HL-60 (cell line): ENCODE results near the gene CACTIN.

Experiments
- DNase-seq, 2 experiments: peaks; one replicate each; pipeline ENCODE4 v3.0.0-alpha.2; 2010 to 2020; ENCODE audit warnings: low read depth in 1 of 2, low spot score in 1 of 2
- H3K27ac ChIP-seq: fragments of 250-450 bp; sonication (Bioruptor Pico); replicated peaks from 2 replicates; pipeline ENCODE4 v1.5.1; 2020; ENCODE audit warnings: mild to moderate bottlenecking, moderate library complexity
- H3K27me3 ChIP-seq: fragments of 250-450 bp; sonication (Bioruptor Pico); 2 replicates; pipeline ENCODE4 v1.5.1; 2021; ENCODE audit warnings: mild to moderate bottlenecking, moderate library complexity; ENCODE audit not compliant: insufficient read depth, poor library complexity, severe bottlenecking
- H3K4me3 ChIP-seq: replicated peaks from 2 replicates; pipeline ENCODE4 v1.5.1; 2011; ENCODE audit warnings: mild to moderate bottlenecking, control low read depth, low read length; ENCODE audit not compliant: insufficient read depth
- GABPA ChIP-seq: IDR thresholded peaks from 2 replicates; pipeline ENCODE4 v1.6.1; 2012; ENCODE audit warnings: low read depth
- POLR2AphosphoS5 ChIP-seq: IDR thresholded peaks from 2 replicates; pipeline ENCODE4 v1.6.1; 2012; ENCODE audit warnings: low read depth
- SPI1 ChIP-seq: IDR thresholded peaks from 2 replicates; pipeline ENCODE4 v1.6.1; 2012; ENCODE audit warnings: low read depth, mild to moderate bottlenecking, borderline replicate concordance
- TF ChIP-seq, protein P1 (sequence below): IDR thresholded peaks from one replicate; pipeline ENCODE4 v1.5.1; 2011; ENCODE audit warnings: low read length, control low read depth, inconsistent platforms; ENCODE audit not compliant: insufficient read depth
- TF ChIP-seq, protein P2 (sequence below): IDR thresholded peaks from 2 replicates; pipeline ENCODE4 v1.6.1; 2012; ENCODE audit warnings: low read depth; ENCODE audit not compliant: insufficient replicate concordance

CACTIN gene

DNA sequence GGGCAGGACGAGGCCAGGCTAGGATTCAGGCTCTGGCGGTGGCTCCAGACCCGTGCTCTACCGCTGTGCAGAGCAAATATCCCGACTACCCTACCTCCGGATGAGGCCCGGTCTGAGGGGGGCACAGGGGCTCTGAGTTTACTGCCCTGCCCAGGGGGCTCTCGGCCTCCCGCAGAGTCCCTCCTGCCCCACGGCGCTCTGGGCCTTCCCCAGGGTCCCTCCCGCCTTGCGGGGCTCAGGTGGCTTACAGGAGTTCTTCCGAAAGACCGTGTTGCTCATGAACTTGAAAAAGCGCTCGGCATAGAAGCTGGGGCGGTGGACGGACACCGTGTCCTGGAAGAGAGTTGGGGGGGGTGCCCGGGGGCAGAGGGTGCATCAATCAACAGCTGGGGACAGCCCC is 19.1 kb upstream of the CACTIN start:
- H3K27me3 ChIP-seq, result no peaks in the 10 kb centered on the region
- TF ChIP-seq, protein P1, sequence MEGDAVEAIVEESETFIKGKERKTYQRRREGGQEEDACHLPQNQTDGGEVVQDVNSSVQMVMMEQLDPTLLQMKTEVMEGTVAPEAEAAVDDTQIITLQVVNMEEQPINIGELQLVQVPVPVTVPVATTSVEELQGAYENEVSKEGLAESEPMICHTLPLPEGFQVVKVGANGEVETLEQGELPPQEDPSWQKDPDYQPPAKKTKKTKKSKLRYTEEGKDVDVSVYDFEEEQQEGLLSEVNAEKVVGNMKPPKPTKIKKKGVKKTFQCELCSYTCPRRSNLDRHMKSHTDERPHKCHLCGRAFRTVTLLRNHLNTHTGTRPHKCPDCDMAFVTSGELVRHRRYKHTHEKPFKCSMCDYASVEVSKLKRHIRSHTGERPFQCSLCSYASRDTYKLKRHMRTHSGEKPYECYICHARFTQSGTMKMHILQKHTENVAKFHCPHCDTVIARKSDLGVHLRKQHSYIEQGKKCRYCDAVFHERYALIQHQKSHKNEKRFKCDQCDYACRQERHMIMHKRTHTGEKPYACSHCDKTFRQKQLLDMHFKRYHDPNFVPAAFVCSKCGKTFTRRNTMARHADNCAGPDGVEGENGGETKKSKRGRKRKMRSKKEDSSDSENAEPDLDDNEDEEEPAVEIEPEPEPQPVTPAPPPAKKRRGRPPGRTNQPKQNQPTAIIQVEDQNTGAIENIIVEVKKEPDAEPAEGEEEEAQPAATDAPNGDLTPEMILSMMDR, result no peak
- no peak for TF ChIP-seq GABPA
- TF ChIP-seq, protein P2, sequence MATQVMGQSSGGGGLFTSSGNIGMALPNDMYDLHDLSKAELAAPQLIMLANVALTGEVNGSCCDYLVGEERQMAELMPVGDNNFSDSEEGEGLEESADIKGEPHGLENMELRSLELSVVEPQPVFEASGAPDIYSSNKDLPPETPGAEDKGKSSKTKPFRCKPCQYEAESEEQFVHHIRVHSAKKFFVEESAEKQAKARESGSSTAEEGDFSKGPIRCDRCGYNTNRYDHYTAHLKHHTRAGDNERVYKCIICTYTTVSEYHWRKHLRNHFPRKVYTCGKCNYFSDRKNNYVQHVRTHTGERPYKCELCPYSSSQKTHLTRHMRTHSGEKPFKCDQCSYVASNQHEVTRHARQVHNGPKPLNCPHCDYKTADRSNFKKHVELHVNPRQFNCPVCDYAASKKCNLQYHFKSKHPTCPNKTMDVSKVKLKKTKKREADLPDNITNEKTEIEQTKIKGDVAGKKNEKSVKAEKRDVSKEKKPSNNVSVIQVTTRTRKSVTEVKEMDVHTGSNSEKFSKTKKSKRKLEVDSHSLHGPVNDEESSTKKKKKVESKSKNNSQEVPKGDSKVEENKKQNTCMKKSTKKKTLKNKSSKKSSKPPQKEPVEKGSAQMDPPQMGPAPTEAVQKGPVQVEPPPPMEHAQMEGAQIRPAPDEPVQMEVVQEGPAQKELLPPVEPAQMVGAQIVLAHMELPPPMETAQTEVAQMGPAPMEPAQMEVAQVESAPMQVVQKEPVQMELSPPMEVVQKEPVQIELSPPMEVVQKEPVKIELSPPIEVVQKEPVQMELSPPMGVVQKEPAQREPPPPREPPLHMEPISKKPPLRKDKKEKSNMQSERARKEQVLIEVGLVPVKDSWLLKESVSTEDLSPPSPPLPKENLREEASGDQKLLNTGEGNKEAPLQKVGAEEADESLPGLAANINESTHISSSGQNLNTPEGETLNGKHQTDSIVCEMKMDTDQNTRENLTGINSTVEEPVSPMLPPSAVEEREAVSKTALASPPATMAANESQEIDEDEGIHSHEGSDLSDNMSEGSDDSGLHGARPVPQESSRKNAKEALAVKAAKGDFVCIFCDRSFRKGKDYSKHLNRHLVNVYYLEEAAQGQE, result no peak
- TF ChIP-seq SPI1, result no peak
- TF ChIP-seq POLR2AphosphoS5, result no peak
- no peak overlapping the region for H3K27ac ChIP-seq
- DNase-seq, result no peak
- H3K4me3 ChIP-seq, result no peak overlapping the region

DNA sequence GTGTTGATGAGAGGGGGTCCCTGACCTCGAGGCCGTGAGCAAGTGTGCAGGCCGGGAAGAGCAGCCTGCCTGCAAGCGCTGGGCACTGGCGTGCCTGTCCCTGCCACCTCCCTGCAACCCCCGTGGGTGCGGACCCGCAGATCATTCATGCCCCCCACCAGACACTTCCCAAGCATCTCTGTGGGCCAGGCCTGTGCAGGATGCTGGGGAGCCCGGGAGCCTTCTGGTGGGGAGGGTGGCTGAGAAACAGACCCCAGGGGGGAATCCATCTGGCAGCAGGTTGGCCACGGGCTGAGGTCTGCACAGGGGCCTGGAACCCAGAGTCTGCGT is 18.4 kb upstream of the CACTIN start:
- H3K27ac ChIP-seq, result no peak overlapping the region
- TF ChIP-seq SPI1, result no peak
- no peak for TF ChIP-seq POLR2AphosphoS5
- TF ChIP-seq, protein P1, result no peak
- no peak for TF ChIP-seq GABPA
- TF ChIP-seq, protein P2, result no peak
- no peaks in the 10 kb centered on the region for H3K27me3 ChIP-seq
- DNase-seq, result no peak
- no peak overlapping the region for H3K4me3 ChIP-seq

DNA sequence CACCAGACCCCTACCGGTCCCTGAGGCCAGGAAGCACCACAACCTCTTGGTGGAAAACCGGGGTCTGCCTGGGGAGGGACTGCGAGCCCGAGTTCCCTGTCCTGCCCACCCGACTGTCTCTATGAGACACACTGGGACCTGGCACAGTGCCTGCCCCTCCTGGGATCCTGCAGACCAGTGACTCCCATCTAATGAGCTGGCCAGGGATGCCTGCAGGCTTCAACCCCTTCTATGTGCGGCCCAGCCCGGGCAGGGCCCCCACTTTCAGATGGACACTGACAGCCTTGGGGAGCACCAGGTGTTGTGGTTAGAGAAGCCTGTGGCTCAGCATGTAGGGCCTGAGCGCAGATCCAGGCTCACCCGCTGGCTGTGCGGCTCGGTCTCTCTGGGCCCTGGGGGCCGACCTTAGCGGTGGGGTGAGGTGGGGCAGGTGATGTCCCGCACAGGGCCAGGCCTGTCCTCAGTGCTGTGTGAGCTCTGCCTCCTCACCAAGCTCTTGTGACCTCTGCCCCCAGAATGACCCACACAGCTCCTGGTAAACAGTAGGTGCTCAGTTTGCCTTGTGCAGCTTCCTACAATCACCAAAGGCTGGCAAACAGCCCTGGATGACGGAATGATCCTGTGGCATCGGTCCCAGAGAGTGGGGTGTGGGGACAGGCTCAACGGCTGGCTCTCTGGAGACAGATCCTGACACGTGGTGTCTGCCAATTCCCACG is 17.9 kb upstream of the CACTIN start:
- Histone ChIP-seq H3K27me3 (no peaks in the 10 kb centered on the region), H3K4me3 (no peak overlapping the region), H3K27ac (no peak overlapping the region)
- no peak for DNase-seq
- TF ChIP-seq GABPA, result no peak
- no peak for TF ChIP-seq SPI1
- TF ChIP-seq, protein P1, result no peak
- TF ChIP-seq, protein P2, result no peak
- no peak for TF ChIP-seq POLR2AphosphoS5
